ENCODE data around the gene CYP26B1. TPM values are rescaled to one million over a fixed set of nuclear protein-coding genes. Genes with fewer than 3 reads are reported as not detected.
"Not testable (repeated sequence)": the region's sequence is repeated elsewhere in the genome, so short reads cannot be mapped to it uniquely, and the experiment has no call there.

CYP26B1 gene
- total RNA-seq, 4 donors from 2014 or later: 1.5 to 5.2 (median 2.4) TPM; not detected in 1

GRCh38 chr2:72090781-72091482 lies 56.7 kb downstream of the CYP26B1 start:
- in situ Hi-C loops (cut with MboI; ENCODE audit: low pct_ligation_motif_present in 1 of 4, low pct_unique_long_range_greater_than_20kb in 1 of 4, low sequenced_read_pairs in 3 of 4) (no loop called here), intact Hi-C loops (cut with DNase I; ENCODE audit: low total_unique reads) (no loop called here)
- TF ChIP-seq POLR2AphosphoS5 (IDR thresholded peaks at IDR 0.05) (no peak), CTCF (IDR thresholded peaks at IDR 0.05) (no peak), EP300 (IDR thresholded peaks at IDR 0.05; ENCODE audit: low read depth) (no peak)
- Histone ChIP-seq H3K36me3 (no peaks in the 10 kb centered on the region), H3K4me1 (peaks cover 0 to 5% (median 0%) of the 10 kb centered on the region in 4 donors), H3K27ac (no peak overlapping the region), H3K4me3 (no peak overlapping the region), H3K9me3 (no peaks in the 10 kb centered on the region), H3K27me3 (no peaks in the 10 kb centered on the region)
- 80 to 90% methylated on average over 1 to 4 of the region's 4 CpGs for WGBS, 2 donors (ENCODE audit: low coverage in 1 of 2)
- DNase-seq: no peak

- no peaks in the 10 kb centered on the region for H3K36me3 ChIP-seq
- intact Hi-C loops (cut with DNase I; ENCODE audit: low total_unique reads) (no loop called here), in situ Hi-C loops (cut with MboI; ENCODE audit: low pct_ligation_motif_present in 1 of 4, low pct_unique_long_range_greater_than_20kb in 1 of 4, low sequenced_read_pairs in 3 of 4) (no loop called here)
- 81% methylated on average over 8 of the region's 8 CpGs; no CpG with 5 or more reads in 1 of the 2 donors for WGBS, 2 donors (ENCODE audit: low coverage in 1 of 2)
- no peak overlapping the region for H3K27ac ChIP-seq
- no peak for DNase-seq
- TF ChIP-seq EP300 (IDR thresholded peaks at IDR 0.05; ENCODE audit: low read depth) (no peak), CTCF (IDR thresholded peaks at IDR 0.05) (no peak), POLR2A (IDR thresholded peaks at IDR 0.05) (no peak), POLR2AphosphoS5 (IDR thresholded peaks at IDR 0.05) (no peak)
- no peaks in the 10 kb centered on the region for H3K27me3 ChIP-seq
- H3K4me1 ChIP-seq: peaks cover 0 to 5% (median 0%) of the 10 kb centered on the region in 4 donors
- H3K9me3 ChIP-seq: no peaks in the 10 kb centered on the region
- no peak overlapping the region for H3K4me3 ChIP-seq
These were observed 57.4 kb downstream of the CYP26B1 start for GRCh38 chr2:72090271-72090720.

GRCh38 chr2:72089537-72089936 lies 58.1 kb downstream of the CYP26B1 start:
- in situ Hi-C loops (cut with MboI; ENCODE audit: low pct_ligation_motif_present in 1 of 4, low pct_unique_long_range_greater_than_20kb in 1 of 4, low sequenced_read_pairs in 3 of 4): no loop called here
- Histone ChIP-seq H3K4me3 (no peak overlapping the region), H3K4me1 (peaks cover 0 to 5% (median 0%) of the 10 kb centered on the region in 4 donors), H3K36me3 (no peaks in the 10 kb centered on the region), H3K9me3 (no peaks in the 10 kb centered on the region), H3K27me3 (no peaks in the 10 kb centered on the region), H3K27ac (no peak overlapping the region)
- TF ChIP-seq CTCF (IDR thresholded peaks at IDR 0.05): no peak
- TF ChIP-seq POLR2A (IDR thresholded peaks at IDR 0.05): no peak
- TF ChIP-seq EP300 (IDR thresholded peaks at IDR 0.05; ENCODE audit: low read depth): no peak
- no peak for TF ChIP-seq POLR2AphosphoS5 (IDR thresholded peaks at IDR 0.05)
- DNase-seq: no peak
- intact Hi-C loops (cut with DNase I; ENCODE audit: low total_unique reads): no loop called here
- 89% methylated on average over 13 of the region's 13 CpGs; no CpG with 5 or more reads in 1 of the 2 donors for WGBS, 2 donors (ENCODE audit: low coverage in 1 of 2)

- in situ Hi-C loops (cut with MboI; ENCODE audit: low pct_ligation_motif_present in 1 of 4, low pct_unique_long_range_greater_than_20kb in 1 of 4, low sequenced_read_pairs in 3 of 4) (no loop called here), intact Hi-C loops (cut with DNase I; ENCODE audit: low total_unique reads) (no loop called here)
- no peak overlapping the region for H3K4me3 ChIP-seq
- H3K36me3 ChIP-seq: no peaks in the 10 kb centered on the region
- no peaks in the 10 kb centered on the region for H3K27me3 ChIP-seq
- peaks cover 0 to 5% (median 0%) of the 10 kb centered on the region in 4 donors for H3K4me1 ChIP-seq
- H3K9me3 ChIP-seq: no peaks in the 10 kb centered on the region
- 52 to 82% methylated on average over 4 of the region's 4 CpGs for WGBS, 2 donors (ENCODE audit: low coverage in 1 of 2)
- TF ChIP-seq EP300 (IDR thresholded peaks at IDR 0.05; ENCODE audit: low read depth) (no peak), POLR2AphosphoS5 (IDR thresholded peaks at IDR 0.05) (no peak), POLR2A (IDR thresholded peaks at IDR 0.05) (no peak), CTCF (IDR thresholded peaks at IDR 0.05) (no peak)
- no peak overlapping the region for H3K27ac ChIP-seq
- no peak for DNase-seq
These were observed 58.6 kb downstream of the CYP26B1 start for GRCh38 chr2:72089028-72089427.

- H3K9me3 ChIP-seq; H3K36me3 ChIP-seq; H3K27ac ChIP-seq; in situ Hi-C loops (cut with MboI; ENCODE audit: low pct_ligation_motif_present in 1 of 4, low pct_unique_long_range_greater_than_20kb in 1 of 4, low sequenced_read_pairs in 3 of 4); H3K27me3 ChIP-seq; intact Hi-C loops (cut with DNase I; ENCODE audit: low total_unique reads); H3K4me3 ChIP-seq; H3K4me1 ChIP-seq; DNase-seq: not testable (repeated sequence)
- WGBS, 2 donors (ENCODE audit: low coverage in 1 of 2): 93% methylated on average over 26 of the region's 41 CpGs; no CpG with 5 or more reads in 1 of the 2 donors
These were observed 60.6 kb downstream of the CYP26B1 start for GRCh38 chr2:72086871-72087633.
